ENCODE results near the gene DNAH2. TPM values are rescaled to one million over a fixed set of nuclear protein-coding genes. Genes with fewer than 3 reads are reported as not detected.

Gene DNAH2
- total RNA-seq, 1 donor from 2014 or later, result 0.04 TPM

- TF ChIP-seq CTCF (IDR thresholded peaks at IDR 0.05; ENCODE audit: insufficient read depth, low read length, poor library complexity, severe bottlenecking), result no peak
- no peak overlapping the region for H3K4me3 ChIP-seq (ENCODE audit: low read depth, low read length)
- peaks cover 3% of the 10 kb centered on the region for H3K27me3 ChIP-seq (ENCODE audit: control insufficient read depth, insufficient read depth, low read length)
- DNase-seq (ENCODE audit: low read depth), result no peak
- H3K36me3 ChIP-seq (ENCODE audit: control insufficient read depth, insufficient read depth, low read length), result no peaks in the 10 kb centered on the region
These were observed 52.3 kb downstream of the DNAH2 start for GRCh38 chr17:7769854-7770253.

- TF ChIP-seq CTCF (IDR thresholded peaks at IDR 0.05; ENCODE audit: insufficient read depth, low read length, poor library complexity, severe bottlenecking), result no peak
- H3K36me3 ChIP-seq (ENCODE audit: control insufficient read depth, insufficient read depth, low read length), result no peaks in the 10 kb centered on the region
- no peak for DNase-seq (ENCODE audit: low read depth)
- H3K27me3 ChIP-seq (ENCODE audit: control insufficient read depth, insufficient read depth, low read length), result peaks cover 13% of the 10 kb centered on the region
- no peak overlapping the region for H3K4me3 ChIP-seq (ENCODE audit: low read depth, low read length)
These were observed 56.5 kb downstream of the DNAH2 start for GRCh38 chr17:7774055-7774521.

GRCh38 chr17:7775051-7775450 lies 57.5 kb downstream of the DNAH2 start:
- no peak for DNase-seq (ENCODE audit: low read depth)
- Histone ChIP-seq H3K4me3 (ENCODE audit: low read depth, low read length) (no peak overlapping the region), H3K36me3 (ENCODE audit: control insufficient read depth, insufficient read depth, low read length) (no peaks in the 10 kb centered on the region), H3K27me3 (ENCODE audit: control insufficient read depth, insufficient read depth, low read length) (peaks cover 13% of the 10 kb centered on the region)
- TF ChIP-seq CTCF (IDR thresholded peaks at IDR 0.05; ENCODE audit: insufficient read depth, low read length, poor library complexity, severe bottlenecking), result no peak

- no peaks in the 10 kb centered on the region for H3K36me3 ChIP-seq (ENCODE audit: control insufficient read depth, insufficient read depth, low read length)
- no peak for DNase-seq (ENCODE audit: low read depth)
- peaks cover 19% of the 10 kb centered on the region for H3K27me3 ChIP-seq (ENCODE audit: control insufficient read depth, insufficient read depth, low read length)
- TF ChIP-seq CTCF (IDR thresholded peaks at IDR 0.05; ENCODE audit: insufficient read depth, low read length, poor library complexity, severe bottlenecking), result no peak
- no peak overlapping the region for H3K4me3 ChIP-seq (ENCODE audit: low read depth, low read length)
These were observed 59.5 kb downstream of the DNAH2 start for GRCh38 chr17:7777017-7777416.

- DNase-seq (ENCODE audit: low read depth), result no peak
- no peak for TF ChIP-seq CTCF (IDR thresholded peaks at IDR 0.05; ENCODE audit: insufficient read depth, low read length, poor library complexity, severe bottlenecking)
- H3K27me3 ChIP-seq (ENCODE audit: control insufficient read depth, insufficient read depth, low read length), result peaks cover 23% of the 10 kb centered on the region
- H3K4me3 ChIP-seq (ENCODE audit: low read depth, low read length), result no peak overlapping the region
- H3K36me3 ChIP-seq (ENCODE audit: control insufficient read depth, insufficient read depth, low read length), result no peaks in the 10 kb centered on the region
These were observed 63.2 kb downstream of the DNAH2 start for GRCh38 chr17:7780736-7781135.

- Histone ChIP-seq H3K4me3 (ENCODE audit: low read depth, low read length) (no peak overlapping the region), H3K27me3 (ENCODE audit: control insufficient read depth, insufficient read depth, low read length) (peaks cover 22% of the 10 kb centered on the region), H3K36me3 (ENCODE audit: control insufficient read depth, insufficient read depth, low read length) (no peaks in the 10 kb centered on the region)
- DNase-seq (ENCODE audit: low read depth), result peak; percentile 69
- no peak for TF ChIP-seq CTCF (IDR thresholded peaks at IDR 0.05; ENCODE audit: insufficient read depth, low read length, poor library complexity, severe bottlenecking)
These were observed 63.9 kb downstream of the DNAH2 start for GRCh38 chr17:7781429-7781828.
